ENCODE data around the gene NEK8.
A peak's percentile ranks its signal among the peaks of the same experiment; 100 is the strongest.
"Not testable (repeated sequence)": the region's sequence is repeated elsewhere in the genome, so short reads cannot be mapped to it uniquely, and the experiment has no call there.

Gene NEK8

GRCh38 chr17:28710861-28711722 is 17.5 kb upstream of the NEK8 start:
- peak; percentile 100 for DNase-seq

GRCh38 chr17:28711723-28712031 is 16.9 kb upstream of the NEK8 start, which contains the start of gene PROCA1:
Gene PROCA1 (minus strand): TSS chr17:28711888. CDS start chr17:28711660, 228 bp downstream.
- no peak for DNase-seq

- no peak for DNase-seq
These were observed 16.4 kb upstream of the NEK8 start for GRCh38 chr17:28712032-28712704.

- DNase-seq, result no peak
These were observed 15.7 kb upstream of the NEK8 start for GRCh38 chr17:28712705-28713415.

- no peak for DNase-seq
These were observed 14.3 kb upstream of the NEK8 start for GRCh38 chr17:28714281-28714680.

GRCh38 chr17:28715217-28715616 is 13.4 kb upstream of the NEK8 start:
- no peak for DNase-seq

- no peak for DNase-seq
These were observed 11.6 kb upstream of the NEK8 start for GRCh38 chr17:28716740-28717577.

GRCh38 chr17:28717578-28718332 is 10.8 kb upstream of the NEK8 start, which contains the start of gene RAB34:
Gene RAB34 (minus strand): TSS chr17:28717868. CDS start chr17:28717266, 602 bp downstream.
- DNase-seq, result no peak

GRCh38 chr17:28718333-28719020 is 10.1 kb upstream of the NEK8 start:
- no peak for DNase-seq

- no peak for DNase-seq
These were observed 9.6 kb upstream of the NEK8 start for GRCh38 chr17:28719021-28719433.

- DNase-seq, result no peak
These were observed 8.2 kb upstream of the NEK8 start for GRCh38 chr17:28720247-28720996.

GRCh38 chr17:28720997-28721329 is 7.6 kb upstream of the NEK8 start:
- not testable (repeated sequence) for DNase-seq

- no peak for DNase-seq
These were observed 6.0 kb upstream of the NEK8 start for GRCh38 chr17:28722417-28723158.

- DNase-seq, result no peak
These were observed 5.3 kb upstream of the NEK8 start for GRCh38 chr17:28723159-28723835.

GRCh38 chr17:28723836-28724499 is 4.6 kb upstream of the NEK8 start:
- DNase-seq, result not testable (repeated sequence)

- DNase-seq, result no peak
These were observed 4.0 kb upstream of the NEK8 start for GRCh38 chr17:28724500-28725165.

GRCh38 chr17:28725166-28725659 is 3.4 kb upstream of the NEK8 start:
- no peak for DNase-seq
